Measurements from ENCODE around the gene DNER. TPM values are rescaled to one million over a fixed set of nuclear protein-coding genes. Genes with fewer than 3 reads are reported as not detected.
"Not testable (repeated sequence)": the region's sequence is repeated elsewhere in the genome, so short reads cannot be mapped to it uniquely, and the experiment has no call there.

The DNER gene
- not detected in 2 replicates for total RNA-seq (2014; rRNA removed; shearing (Covaris generic))

- DNase-seq (ENCODE audit: low spot score): peak; percentile 76
These were observed at the start of gene DNER for GRCh38 chr2:229714080-229714735. Gene DNER (minus strand): TSS chr2:229714555. CDS start chr2:229714423, 132 bp downstream.

GRCh38 chr2:229761663-229762062, 47.3 kb upstream of the DNER start:
- no peak for DNase-seq (ENCODE audit: low spot score)
- in situ Hi-C loops (cut with HindIII; ENCODE audit: low sequenced_read_pairs): no loop called here

More at GRCh38 chr2:229714080-229714735, at the start of gene DNER:
- in situ Hi-C loops (cut with HindIII; ENCODE audit: low sequenced_read_pairs): no loop called here

GRCh38 chr2:229757462-229757861, 43.1 kb upstream of the DNER start:
- in situ Hi-C loops (cut with HindIII; ENCODE audit: low sequenced_read_pairs); DNase-seq (ENCODE audit: low spot score): not testable (repeated sequence)

- DNase-seq (ENCODE audit: low spot score): no peak
- in situ Hi-C loops (cut with HindIII; ENCODE audit: low sequenced_read_pairs): no loop called here
These were observed 38.8 kb upstream of the DNER start for GRCh38 chr2:229752970-229753729.

- no peak for DNase-seq (ENCODE audit: low spot score)
- in situ Hi-C loops (cut with HindIII; ENCODE audit: low sequenced_read_pairs): no loop called here
These were observed 35.4 kb upstream of the DNER start for GRCh38 chr2:229749779-229750178.

GRCh38 chr2:229748950-229749349, 34.6 kb upstream of the DNER start:
- in situ Hi-C loops (cut with HindIII; ENCODE audit: low sequenced_read_pairs): no loop called here
- DNase-seq (ENCODE audit: low spot score): no peak

- in situ Hi-C loops (cut with HindIII; ENCODE audit: low sequenced_read_pairs); DNase-seq (ENCODE audit: low spot score): not testable (repeated sequence)
These were observed 28.3 kb upstream of the DNER start for GRCh38 chr2:229742691-229743090.

- DNase-seq (ENCODE audit: low spot score): no peak
- in situ Hi-C loops (cut with HindIII; ENCODE audit: low sequenced_read_pairs): no loop called here
These were observed 25.9 kb upstream of the DNER start for GRCh38 chr2:229740279-229740678.

GRCh38 chr2:229738024-229738625, 23.8 kb upstream of the DNER start:
- in situ Hi-C loops (cut with HindIII; ENCODE audit: low sequenced_read_pairs): no loop called here
- DNase-seq (ENCODE audit: low spot score): no peak

- in situ Hi-C loops (cut with HindIII; ENCODE audit: low sequenced_read_pairs): no loop called here
- no peak for DNase-seq (ENCODE audit: low spot score)
These were observed 20.1 kb upstream of the DNER start for GRCh38 chr2:229734410-229734809.

GRCh38 chr2:229733611-229734245, 19.4 kb upstream of the DNER start:
- no peak for DNase-seq (ENCODE audit: low spot score)
- in situ Hi-C loops (cut with HindIII; ENCODE audit: low sequenced_read_pairs): no loop called here

GRCh38 chr2:229732897-229733296, 18.5 kb upstream of the DNER start:
- DNase-seq (ENCODE audit: low spot score): no peak

GRCh38 chr2:229731916-229732315, 17.6 kb upstream of the DNER start:
- DNase-seq (ENCODE audit: low spot score): no peak
- in situ Hi-C loops (cut with HindIII; ENCODE audit: low sequenced_read_pairs): no loop called here

More at GRCh38 chr2:229732897-229733296, 18.5 kb upstream of the DNER start:
- in situ Hi-C loops (cut with HindIII; ENCODE audit: low sequenced_read_pairs): no loop called here

GRCh38 chr2:229731363-229731762, 17.0 kb upstream of the DNER start:
- no peak for DNase-seq (ENCODE audit: low spot score)
- in situ Hi-C loops (cut with HindIII; ENCODE audit: low sequenced_read_pairs): no loop called here

- no peak for DNase-seq (ENCODE audit: low spot score)
- in situ Hi-C loops (cut with HindIII; ENCODE audit: low sequenced_read_pairs): no loop called here
These were observed 14.0 kb upstream of the DNER start for GRCh38 chr2:229728370-229728769.

- no peak for DNase-seq (ENCODE audit: low spot score)
- in situ Hi-C loops (cut with HindIII; ENCODE audit: low sequenced_read_pairs): no loop called here
These were observed 12.3 kb upstream of the DNER start for GRCh38 chr2:229726643-229727042.

- in situ Hi-C loops (cut with HindIII; ENCODE audit: low sequenced_read_pairs): no loop called here
- no peak for DNase-seq (ENCODE audit: low spot score)
These were observed 11.6 kb upstream of the DNER start for GRCh38 chr2:229725716-229726574.

- DNase-seq (ENCODE audit: low spot score); in situ Hi-C loops (cut with HindIII; ENCODE audit: low sequenced_read_pairs): not testable (repeated sequence)
These were observed 8.8 kb upstream of the DNER start for GRCh38 chr2:229723192-229723591.
